HCT116 (cell line): Measurements from ENCODE around the gene LRATD1. TPM values are rescaled to one million over a fixed set of nuclear protein-coding genes. Genes with fewer than 3 reads are reported as not detected.

Experiments used
- ATAC-seq: fragments of 200-7000 bp; cut with Tn5 transposase; 2 replicates; pipeline ENCODE4 v1.9.1; 2020; ENCODE audit warnings: mild to moderate bottlenecking, moderate library complexity
- BruUV-seq: library from RNA; stranded (reverse); fragments of 400-500 nt; replicated peaks from 2 replicates; lab custom pipeline; 2021; lab: Mats Ljungman, UMichigan
- CTCF ChIA-PET: fragments of 300-600 bp; sonication (Branson Sonifier 250); formaldehyde crosslinking; loops from one replicate; lab custom pipeline; 2021; ENCODE audit warnings: antibody characterized with exemption; lab: Charles Lee
- POLR2A ChIA-PET: fragments of 300-600, 350-600 bp; sonication (Branson Sonifier 250); formaldehyde crosslinking; loops from one replicate; lab custom pipeline; 2021; ENCODE audit warnings: antibody characterized with exemption; lab: Charles Lee
- RAD21 ChIA-PET, 2 experiments: fragments of 300-600 bp; sonication (Branson Sonifier 250); formaldehyde crosslinking; loops; one replicate each; lab custom pipeline; 2023; ENCODE audit warnings: low total read pairs in 2 of 2; ENCODE audit not compliant: uncharacterized antibody in 2 of 2, unreplicated experiment in 2 of 2, low non-redundant PET in 1 of 2; lab: Charles Lee
- DNase-seq: peaks from one replicate; pipeline ENCODE4 v3.0.0-alpha.2; 2010; ENCODE audit warnings: low read depth, low spot score
- H2AFZ ChIP-seq: fragments of 200-600 bp; shearing (Covaris generic), sonication (generic); 2 replicates; pipeline ENCODE4 v1.6.1; 2017; ENCODE audit warnings: low read depth, mixed run types, mixed read lengths, antibody characterized with exemption, low read length; ENCODE audit not compliant: poor library complexity, severe bottlenecking
- H3K27ac ChIP-seq: 2 replicates; pipeline ENCODE4 v1.5.1; 2012; ENCODE audit warnings: low read depth, low read length
- H3K27me3 ChIP-seq: fragments of 200-600 bp; sonication (generic); 2 replicates; pipeline ENCODE4 v1.6.1; 2016; ENCODE audit warnings: mixed run types, low read length, mixed read lengths; ENCODE audit not compliant: insufficient read depth
- H3K36me3 ChIP-seq, 2 experiments: fragments of 200-500 bp in 1 of 2; fragments of 200-600 bp in 1 of 2; sonication (Bioruptor generic) in 1 of 2; sonication (generic) in 1 of 2; 2 replicates each; pipeline versions ENCODE4 v1.5.1 to v1.6.1; 2014 to 2016; ENCODE audit warnings: low read length in 2 of 2, inconsistent platforms in 1 of 2, mixed read lengths in 1 of 2, mixed run types in 1 of 2; ENCODE audit not compliant: insufficient read depth in 2 of 2, control insufficient read depth in 1 of 2
- H3K4me1 ChIP-seq, 2 experiments: fragments of 200-600 bp in 1 of 2; sonication (generic) in 1 of 2; 2 replicates each; pipeline versions ENCODE4 v1.5.1 to v1.6.1; 2012 to 2017; ENCODE audit warnings: low read length in 2 of 2, inconsistent platforms in 1 of 2, mild to moderate bottlenecking in 1 of 2, mixed read lengths in 1 of 2, mixed run types in 1 of 2, moderate library complexity in 1 of 2; ENCODE audit not compliant: insufficient read depth in 2 of 2, control insufficient read depth in 1 of 2
- H3K4me2 ChIP-seq: fragments of 200-600 bp; sonication (generic); 2 replicates; pipeline ENCODE4 v1.6.1; 2017; ENCODE audit warnings: mixed run types, low read length, mixed read lengths
- H3K4me3 ChIP-seq, 2 experiments: fragments of 200-600 bp in 1 of 2; sonication (generic) in 1 of 2; replicated peaks in 1 of 2; 2 replicates each; pipeline ENCODE4 v1.5.1; 2011 to 2016; ENCODE audit warnings: low read length in 2 of 2, control low read depth in 1 of 2, low read depth in 1 of 2, mild to moderate bottlenecking in 1 of 2, mixed read lengths in 1 of 2, mixed run types in 1 of 2
- H3K79me2 ChIP-seq: fragments of 200-600 bp; sonication (generic); 2 replicates; pipeline ENCODE4 v1.6.1; 2017; ENCODE audit warnings: mild to moderate bottlenecking, mixed run types, low read length, moderate library complexity, mixed read lengths; ENCODE audit not compliant: insufficient read depth
- H3K9ac ChIP-seq: fragments of 200-600 bp; sonication (generic); 2 replicates; pipeline ENCODE4 v1.6.1; 2016; ENCODE audit warnings: low read length, mixed read lengths
- H3K9me2 ChIP-seq: fragments of 200-600 bp; sonication (generic), shearing (Covaris generic); 2 replicates; pipeline ENCODE4 v1.6.1; 2017; ENCODE audit warnings: mixed run types, mild to moderate bottlenecking, moderate library complexity; ENCODE audit not compliant: insufficient read depth
- H3K9me3 ChIP-seq, 2 experiments: fragments of 200-500 bp in 1 of 2; fragments of 200-600 bp in 1 of 2; sonication (Bioruptor generic) in 1 of 2; sonication (generic) in 1 of 2; 2 replicates each; pipeline ENCODE4 v1.6.1; 2014 to 2017; ENCODE audit warnings: low read length in 2 of 2, mixed read lengths in 2 of 2, inconsistent platforms in 1 of 2, low read depth in 1 of 2, mild to moderate bottlenecking in 1 of 2, mixed run types in 1 of 2, moderate library complexity in 1 of 2; ENCODE audit not compliant: control insufficient read depth in 1 of 2, insufficient read depth in 1 of 2
- H4K20me1 ChIP-seq: fragments of 200-600 bp; sonication (generic), shearing (Covaris generic); 2 replicates; pipeline ENCODE4 v1.6.1; 2017; ENCODE audit warnings: mixed run types, mild to moderate bottlenecking, moderate library complexity; ENCODE audit not compliant: insufficient read depth
- CBX3 ChIP-seq: IDR thresholded peaks from 2 replicates; pipeline ENCODE4 v1.6.1; 2012; ENCODE audit warnings: low read depth
- ELF1 ChIP-seq: IDR thresholded peaks from 2 replicates; pipeline ENCODE4 v1.6.1; 2012; ENCODE audit warnings: low read depth, borderline replicate concordance
- EZH2phosphoT487 ChIP-seq: fragments of 200-600 bp; IDR thresholded peaks from 2 replicates; pipeline ENCODE4 v1.6.1; 2018; ENCODE audit warnings: antibody characterized with exemption, borderline replicate concordance
- FOSL1 ChIP-seq: IDR thresholded peaks from 2 replicates; pipeline ENCODE4 v1.6.1; 2012; ENCODE audit warnings: low read depth
- JUND ChIP-seq: IDR thresholded peaks from 2 replicates; pipeline ENCODE4 v1.6.1; 2012
- RAD21 ChIP-seq: IDR thresholded peaks from 2 replicates; pipeline ENCODE4 v1.6.1; 2012; ENCODE audit warnings: low read depth, mild to moderate bottlenecking
- SRF ChIP-seq: IDR thresholded peaks from 2 replicates; pipeline ENCODE4 v1.6.1; 2012; ENCODE audit warnings: low read depth
- YY1 ChIP-seq: IDR thresholded peaks from 2 replicates; pipeline ENCODE4 v1.6.1; 2011; ENCODE audit warnings: low read length, low read depth, moderate library complexity, mild to moderate bottlenecking; ENCODE audit not compliant: insufficient replicate concordance; ENCODE audit errors: extremely low read depth
- ZBTB33 ChIP-seq: IDR thresholded peaks from 2 replicates; pipeline ENCODE4 v1.6.1; 2011; ENCODE audit warnings: mild to moderate bottlenecking, low read length, moderate library complexity; ENCODE audit not compliant: insufficient replicate concordance; ENCODE audit errors: extremely low read depth
- ZFX ChIP-seq: fragments of 450-650 bp; IDR thresholded peaks from 2 replicates; pipeline ENCODE4 v1.6.1; 2017
- ZNF274 ChIP-seq: fragments of 200-500 bp; sonication (Bioruptor generic); IDR thresholded peaks from 2 replicates; pipeline ENCODE4 v1.6.1; 2014; ENCODE audit warnings: mild to moderate bottlenecking, low read depth, low read length, inconsistent platforms
- intact Hi-C: fragments of 100-400 bp; cut with micrococcal nuclease; formaldehyde crosslinking; loops from 2 replicates; pipeline ENCODE4 v1.10.0; 2022
- total RNA-seq: library from RNA; stranded (reverse); gene quantifications from one replicate; pipeline ENCODE4 v1.2.1, GENCODE V29; 2021; ENCODE audit not compliant: unreplicated experiment
- TF ChIP-seq, protein P1 (sequence below): IDR thresholded peaks from 2 replicates; pipeline ENCODE4 v1.6.1; 2012
- TF ChIP-seq, protein P2 (sequence below), 3 experiments: fragments of 200-600 bp in 1 of 3; sonication (generic) in 1 of 3; IDR thresholded peaks in 2 of 3; conservative IDR thresholded peaks in 1 of 3; 2 replicates each; pipeline ENCODE4 v1.5.1; 2012 to 2017; ENCODE audit warnings: low read depth in 2 of 3, low read length in 2 of 3, antibody characterized with exemption in 1 of 3, borderline replicate concordance in 1 of 3, control low read depth in 1 of 3, mild to moderate bottlenecking in 1 of 3, mixed read lengths in 1 of 3, mixed run types in 1 of 3, moderate library complexity in 1 of 3; ENCODE audit not compliant: insufficient read depth in 1 of 3

LRATD1 gene
- total RNA-seq, 1 experiment from 2014 or later, result 0.07 TPM

GRCh38 chr2:14656146-14656545 is 23.6 kb downstream of the LRATD1 start:
- ChIA-PET POLR2A (no interaction called here), RAD21 (no interaction called here), CTCF (no interaction called here)
- no peak for ATAC-seq
- no peaks in the 10 kb centered on the region for H4K20me1 ChIP-seq
- H3K9me2 ChIP-seq, result no peaks in the 10 kb centered on the region
- intact Hi-C loops, result no loop called here
- TF ChIP-seq CBX3, result no peak
- TF ChIP-seq EZH2phosphoT487, result no peak
- TF ChIP-seq, protein P1, sequence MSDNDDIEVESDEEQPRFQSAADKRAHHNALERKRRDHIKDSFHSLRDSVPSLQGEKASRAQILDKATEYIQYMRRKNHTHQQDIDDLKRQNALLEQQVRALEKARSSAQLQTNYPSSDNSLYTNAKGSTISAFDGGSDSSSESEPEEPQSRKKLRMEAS, result no peak
- TF ChIP-seq, protein P2, sequence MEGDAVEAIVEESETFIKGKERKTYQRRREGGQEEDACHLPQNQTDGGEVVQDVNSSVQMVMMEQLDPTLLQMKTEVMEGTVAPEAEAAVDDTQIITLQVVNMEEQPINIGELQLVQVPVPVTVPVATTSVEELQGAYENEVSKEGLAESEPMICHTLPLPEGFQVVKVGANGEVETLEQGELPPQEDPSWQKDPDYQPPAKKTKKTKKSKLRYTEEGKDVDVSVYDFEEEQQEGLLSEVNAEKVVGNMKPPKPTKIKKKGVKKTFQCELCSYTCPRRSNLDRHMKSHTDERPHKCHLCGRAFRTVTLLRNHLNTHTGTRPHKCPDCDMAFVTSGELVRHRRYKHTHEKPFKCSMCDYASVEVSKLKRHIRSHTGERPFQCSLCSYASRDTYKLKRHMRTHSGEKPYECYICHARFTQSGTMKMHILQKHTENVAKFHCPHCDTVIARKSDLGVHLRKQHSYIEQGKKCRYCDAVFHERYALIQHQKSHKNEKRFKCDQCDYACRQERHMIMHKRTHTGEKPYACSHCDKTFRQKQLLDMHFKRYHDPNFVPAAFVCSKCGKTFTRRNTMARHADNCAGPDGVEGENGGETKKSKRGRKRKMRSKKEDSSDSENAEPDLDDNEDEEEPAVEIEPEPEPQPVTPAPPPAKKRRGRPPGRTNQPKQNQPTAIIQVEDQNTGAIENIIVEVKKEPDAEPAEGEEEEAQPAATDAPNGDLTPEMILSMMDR (IDR thresholded peaks at IDR 0.05 in 2 of 3, conservative IDR thresholded peaks at IDR 0.05 in 1 of 3; ENCODE audit: borderline replicate concordance in 1 of 3, insufficient read depth in 1 of 3, low read depth in 2 of 3, low read length in 2 of 3), result no peak
- no peak for TF ChIP-seq ELF1
- TF ChIP-seq YY1, result no peak
- no peak for TF ChIP-seq RAD21
- TF ChIP-seq ZFX, result no peak
- no peak for TF ChIP-seq FOSL1
- no peak for TF ChIP-seq JUND
- TF ChIP-seq ZNF274, result no peak
- TF ChIP-seq ZBTB33, result no peak
- TF ChIP-seq SRF, result no peak
- no peaks in the 10 kb centered on the region for H3K36me3 ChIP-seq
- no peak overlapping the region for H3K27ac ChIP-seq
- H3K27me3 ChIP-seq, result no peaks in the 10 kb centered on the region
- peaks cover 4 to 7% of the 10 kb centered on the region in 2 experiments; a peak in 2 of 4 replicates for H3K9me3 ChIP-seq
- no peak overlapping the region for H3K9ac ChIP-seq
- no peaks in the 10 kb centered on the region for H3K4me1 ChIP-seq
- no peaks in the 10 kb centered on the region for H3K79me2 ChIP-seq
- no peak overlapping the region for H3K4me3 ChIP-seq
- no peak overlapping the region for H3K4me2 ChIP-seq
- BruUV-seq, result no TSS peak
- H2AFZ ChIP-seq, result no peak overlapping the region
- DNase-seq, result no peak
